Loucy (cell line): ENCODE results near the gene PPARA.
"Not testable (repeated sequence)": the region's sequence is repeated elsewhere in the genome, so short reads cannot be mapped to it uniquely, and the experiment has no call there.

ENCODE experiments used
- H2AFZ ChIP-seq: fragments of 200-600 bp; sonication (generic); 2 replicates; pipeline ENCODE4 v1.6.0; 2016; ENCODE audit warnings: antibody characterized with exemption, mild to moderate bottlenecking, low read length, moderate library complexity
- H3F3A ChIP-seq: fragments of 200-600 bp; 2 replicates; pipeline ENCODE4 v1.6.0; 2016; ENCODE audit warnings: antibody characterized with exemption, low read depth, mild to moderate bottlenecking
- H3K27me3 ChIP-seq: fragments of 200-600 bp; sonication (generic); 2 replicates; pipeline ENCODE4 v1.6.1; 2014; ENCODE audit warnings: low read length, mild to moderate bottlenecking; ENCODE audit not compliant: insufficient read depth, poor library complexity, severe bottlenecking
- H3K36me3 ChIP-seq: fragments of 200-600 bp; sonication (generic); 2 replicates; pipeline ENCODE4 v1.6.1; 2016; ENCODE audit warnings: low read length; ENCODE audit not compliant: insufficient read depth
- H3K4me1 ChIP-seq: fragments of 200-600 bp; sonication (generic); 2 replicates; pipeline ENCODE4 v1.5.1; 2014; ENCODE audit warnings: low read length, mild to moderate bottlenecking; ENCODE audit not compliant: insufficient read depth, poor library complexity, severe bottlenecking
- H3K4me2 ChIP-seq: fragments of 200-600 bp; sonication (generic); 2 replicates; pipeline ENCODE4 v1.6.0; 2014; ENCODE audit warnings: antibody characterized with exemption, low read length, low read depth, mild to moderate bottlenecking; ENCODE audit not compliant: poor library complexity, severe bottlenecking
- H3K4me3 ChIP-seq: fragments of 200-600 bp; sonication (generic); 2 replicates; pipeline ENCODE4 v1.5.1; 2014; ENCODE audit warnings: low read length, mild to moderate bottlenecking, mixed read lengths; ENCODE audit not compliant: poor library complexity, severe bottlenecking
- H3K79me2 ChIP-seq: fragments of 200-600 bp; sonication (generic); 2 replicates; pipeline ENCODE4 v1.6.1; 2014; ENCODE audit warnings: low read length; ENCODE audit not compliant: insufficient read depth
- H3K9ac ChIP-seq: fragments of 200-600 bp; sonication (generic); 2 replicates; pipeline ENCODE4 v1.6.0; 2014; ENCODE audit warnings: mild to moderate bottlenecking, low read depth, low read length, moderate library complexity; ENCODE audit not compliant: poor library complexity, severe bottlenecking
- H3K9me2 ChIP-seq: fragments of 200-600 bp; sonication (generic); replicated peaks from 2 replicates; pipeline ENCODE4 v1.6.1; 2016; ENCODE audit warnings: low read depth, low read length, mixed read lengths
- H3K9me3 ChIP-seq: fragments of 200-600 bp; sonication (generic); 2 replicates; pipeline ENCODE4 v1.6.1; 2014; ENCODE audit warnings: mild to moderate bottlenecking, antibody characterized with exemption, low read length, low read depth; ENCODE audit not compliant: insufficient read depth
- H4K20me1 ChIP-seq: fragments of 200-600 bp; sonication (generic); 2 replicates; pipeline ENCODE4 v1.6.0; 2014; ENCODE audit warnings: antibody characterized with exemption, low read length, mild to moderate bottlenecking; ENCODE audit not compliant: insufficient read depth, poor library complexity, severe bottlenecking
- CTCF ChIP-seq: fragments of 200-600 bp; sonication (generic); conservative IDR thresholded peaks from 2 replicates; pipeline ENCODE4 v1.5.1; 2014; ENCODE audit warnings: mild to moderate bottlenecking, antibody characterized with exemption, low read length
- EZH2phosphoT487 ChIP-seq: fragments of 200-600 bp; IDR thresholded peaks from 2 replicates; pipeline ENCODE4 v1.6.1; 2018; ENCODE audit warnings: antibody characterized with exemption, mild to moderate bottlenecking, moderate library complexity, borderline replicate concordance

Gene PPARA

GRCh38 chr22:46196278-46196677, 46.0 kb downstream of the PPARA start:
- Histone ChIP-seq H3K9me2 (no peaks in the 10 kb centered on the region), H2AFZ (no peak overlapping the region), H3K27me3 (no peaks in the 10 kb centered on the region), H3K79me2 (no peaks in the 10 kb centered on the region; the same call in 1 of the 2 replicates), H3F3A (no peaks in the 10 kb centered on the region), H3K4me3 (no peak overlapping the region), H3K4me1 (no peaks in the 10 kb centered on the region), H4K20me1 (no peaks in the 10 kb centered on the region), H3K36me3 (peaks cover 26% of the 10 kb centered on the region; the same call in 1 of the 2 replicates), H3K9ac (no peak overlapping the region), H3K4me2 (no peak overlapping the region), H3K9me3 (0 out of 2 replicates have a peak, but pooled peaks cover 3% of the 10 kb centered on the region)
- no peak for TF ChIP-seq EZH2phosphoT487
- TF ChIP-seq CTCF = no peak

- H3F3A ChIP-seq = no peaks in the 10 kb centered on the region
- H3K9me3 ChIP-seq = no peaks in the 10 kb centered on the region
- no peaks in the 10 kb centered on the region for H4K20me1 ChIP-seq
- no peak for TF ChIP-seq EZH2phosphoT487
- no peak for TF ChIP-seq CTCF
- no peaks in the 10 kb centered on the region for H3K4me1 ChIP-seq
- no peaks in the 10 kb centered on the region for H3K27me3 ChIP-seq
- H3K9me2 ChIP-seq = no peaks in the 10 kb centered on the region
- no peak overlapping the region for H3K4me2 ChIP-seq
- H3K79me2 ChIP-seq = no peaks in the 10 kb centered on the region; the same call in 1 of the 2 replicates
- H3K9ac ChIP-seq = no peak overlapping the region
- no peak overlapping the region for H2AFZ ChIP-seq
- peaks cover 32% of the 10 kb centered on the region; the same call in 1 of the 2 replicates for H3K36me3 ChIP-seq
- H3K4me3 ChIP-seq = no peak overlapping the region
These were observed 47.9 kb downstream of the PPARA start for GRCh38 chr22:46198274-46198673.

- H3K36me3 ChIP-seq = peaks cover 38% of the 10 kb centered on the region; the same call in 1 of the 2 replicates
- not testable (repeated sequence) for H2AFZ ChIP-seq, H3K4me1 ChIP-seq, H3K9me2 ChIP-seq, H3K4me3 ChIP-seq, H3K9ac ChIP-seq, H3K9me3 ChIP-seq, H3F3A ChIP-seq, H3K79me2 ChIP-seq, H3K27me3 ChIP-seq, H4K20me1 ChIP-seq, H3K4me2 ChIP-seq
These were observed 48.5 kb downstream of the PPARA start for GRCh38 chr22:46198806-46199205.

GRCh38 chr22:46201059-46201757, 50.9 kb downstream of the PPARA start:
- Histone ChIP-seq H3K79me2 (no peaks in the 10 kb centered on the region; the same call in 1 of the 2 replicates), H3K9ac (no peak overlapping the region), H3K36me3 (peaks cover 59% of the 10 kb centered on the region; the same call in 1 of the 2 replicates), H3K9me2 (no peaks in the 10 kb centered on the region), H3K4me1 (no peaks in the 10 kb centered on the region), H3F3A (0 out of 2 replicates have a peak, but pooled peaks cover 3% of the 10 kb centered on the region), H3K4me3 (no peak overlapping the region), H2AFZ (no peak overlapping the region), H4K20me1 (no peaks in the 10 kb centered on the region), H3K27me3 (no peaks in the 10 kb centered on the region), H3K4me2 (no peak overlapping the region), H3K9me3 (no peaks in the 10 kb centered on the region)
- no peak for TF ChIP-seq EZH2phosphoT487
- TF ChIP-seq CTCF = no peak
